HG03095 (cell line): ENCODE data around the gene MRPL52.
"Not testable (repeated sequence)": the region's sequence is repeated elsewhere in the genome, so short reads cannot be mapped to it uniquely, and the experiment has no call there.

Experiments
- ATAC-seq: cut with Tn5 transposase; IDR thresholded peaks from one replicate; pipeline ENCODE4 v1.9.1; 2021; ENCODE audit warnings: moderate library complexity; ENCODE audit not compliant: unreplicated experiment

MRPL52 gene

GRCh38 chr14:22852940-22853767 is 23.5 kb downstream of the MRPL52 start:
- ATAC-seq, result peak; percentile 65

DNA sequence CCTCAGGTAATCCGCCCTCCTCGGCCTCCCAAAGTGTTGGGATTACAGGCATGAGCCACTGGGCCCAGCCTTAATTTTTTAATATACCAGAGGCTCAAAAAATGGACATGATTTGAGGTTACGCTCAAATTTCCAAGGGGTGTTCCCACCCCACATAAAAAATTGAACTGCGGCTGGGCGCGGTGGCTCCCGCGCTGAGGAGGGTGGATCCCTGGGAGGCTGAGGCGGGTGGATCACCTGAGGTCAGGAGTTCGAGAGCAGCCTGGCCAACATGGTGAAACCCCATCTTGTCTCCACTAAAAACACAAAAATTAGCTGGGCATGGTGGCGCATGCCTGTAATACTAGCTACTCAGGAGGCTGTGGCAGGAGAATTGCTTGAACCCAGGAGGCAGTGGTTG is 24.6 kb downstream of the MRPL52 start:
- ATAC-seq, result not testable (repeated sequence)

DNA sequence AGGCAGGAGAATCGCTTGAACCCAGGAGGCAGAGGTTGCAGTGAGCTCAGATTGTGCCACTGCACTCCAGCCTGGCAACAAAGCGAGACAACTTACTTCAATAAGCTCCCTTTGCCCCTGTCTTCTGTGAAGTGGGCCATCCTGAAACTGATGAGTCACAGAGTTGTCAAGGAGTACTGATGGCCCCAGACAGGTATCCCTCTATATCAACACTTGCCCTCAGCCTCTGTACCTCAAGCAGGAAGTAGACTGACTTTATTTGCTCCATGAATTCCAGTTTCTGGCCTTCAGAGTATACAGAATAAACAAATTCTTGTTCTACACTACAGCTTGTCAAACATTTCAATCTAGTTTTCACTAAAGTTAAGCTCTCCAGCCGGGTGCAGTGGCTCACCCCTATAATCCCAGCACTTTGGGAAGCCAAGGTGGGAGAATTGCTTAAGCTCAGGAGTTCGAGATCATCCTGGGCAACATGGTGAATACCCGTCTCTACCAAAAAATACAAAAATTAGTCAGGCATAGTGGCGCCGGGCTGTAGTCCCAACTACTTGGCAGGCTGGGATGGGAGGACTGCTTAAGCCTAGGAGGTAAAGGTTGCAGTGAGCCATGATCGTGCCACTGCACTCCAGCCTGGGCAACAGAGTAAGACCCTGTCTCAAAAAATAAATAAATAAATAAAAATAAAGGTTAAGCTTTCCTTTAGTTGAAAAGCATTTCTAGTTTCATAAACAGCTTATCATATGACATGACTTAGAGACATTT is 25.5 kb downstream of the MRPL52 start:
- no peak for ATAC-seq

GRCh38 chr14:22856428-22856827 is 26.7 kb downstream of the MRPL52 start:
- no peak for ATAC-seq

- not testable (repeated sequence) for ATAC-seq
These were observed 30.7 kb downstream of the MRPL52 start for GRCh38 chr14:22860377-22860776.

- no peak for ATAC-seq
These were observed 32.0 kb downstream of the MRPL52 start for GRCh38 chr14:22861651-22862050.

- ATAC-seq, result no peak
These were observed 35.3 kb downstream of the MRPL52 start for GRCh38 chr14:22864979-22865378.

- ATAC-seq, result no peak
These were observed 36.0 kb downstream of the MRPL52 start for GRCh38 chr14:22865424-22866405.

- no peak for ATAC-seq
These were observed 37.2 kb downstream of the MRPL52 start for GRCh38 chr14:22866874-22867273.

DNA sequence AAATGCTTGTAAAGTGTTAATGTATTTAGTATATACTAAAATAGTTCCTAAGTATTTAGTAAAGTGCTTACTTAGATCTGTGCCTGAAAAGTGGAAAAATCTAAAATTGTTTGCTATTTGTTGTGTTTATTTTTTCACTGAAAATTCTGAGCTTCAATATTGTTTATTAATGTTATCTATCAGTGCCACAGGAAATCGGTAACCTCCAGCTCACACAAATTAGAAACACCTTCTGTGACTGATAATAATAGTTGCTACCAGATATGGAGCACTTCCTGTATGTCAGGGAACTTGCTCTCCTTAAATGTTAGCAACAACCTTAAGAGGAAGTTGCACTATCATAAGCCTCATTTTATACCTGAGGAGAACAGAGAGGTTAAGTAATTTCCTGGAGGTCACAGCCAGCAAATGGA is 41.1 kb downstream of the MRPL52 start:
- ATAC-seq, result peak; percentile 46

DNA sequence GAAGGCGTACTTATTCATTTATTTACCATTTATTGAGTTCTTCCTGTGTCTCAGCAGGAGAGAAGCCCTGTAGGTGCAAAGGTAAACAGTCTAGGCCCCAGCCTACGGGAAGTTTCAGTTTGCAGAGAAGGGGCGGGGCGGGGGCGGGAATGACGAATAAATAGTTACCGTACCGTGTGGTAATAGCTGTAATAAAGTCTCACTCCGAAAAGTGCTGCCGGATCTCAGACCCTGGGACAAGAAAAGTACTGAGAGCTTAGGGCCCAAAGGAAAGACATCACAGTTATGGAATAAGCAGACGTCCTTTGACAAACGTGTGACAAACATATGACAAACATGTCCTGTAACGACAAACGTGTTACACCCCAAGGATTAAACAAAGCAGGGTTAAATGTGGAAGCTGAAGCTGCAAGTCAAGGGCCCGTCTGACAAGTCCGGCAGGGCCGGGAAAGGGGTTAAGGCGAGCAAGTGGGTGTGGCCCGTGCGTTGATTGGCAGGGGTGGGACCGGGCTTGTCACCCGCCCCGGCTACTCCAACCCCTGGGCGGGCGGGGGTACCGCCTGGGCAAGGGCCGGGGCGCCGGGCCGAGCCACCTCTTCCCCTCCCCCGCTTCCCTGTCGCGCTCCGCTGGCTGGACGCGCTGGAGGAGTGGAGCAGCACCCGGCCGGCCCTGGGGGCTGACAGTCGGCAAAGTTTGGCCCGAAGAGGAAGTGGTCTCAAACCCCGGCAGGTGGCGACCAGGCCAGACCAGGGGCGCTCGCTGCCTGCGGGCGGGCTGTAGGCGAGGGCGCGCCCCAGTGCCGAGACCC is 41.7 kb downstream of the MRPL52 start, which contains the start of gene LRP10:
Gene LRP10, plus strand, starts transcription at position 517 of the 809 bp plus-strand sequence. CDS start 564 bp downstream, outside the sequence.
- ATAC-seq, result peak; percentile 72

GRCh38 chr14:22872033-22872832 is 42.5 kb downstream of the MRPL52 start:
- ATAC-seq, result peak; percentile 26

DNA sequence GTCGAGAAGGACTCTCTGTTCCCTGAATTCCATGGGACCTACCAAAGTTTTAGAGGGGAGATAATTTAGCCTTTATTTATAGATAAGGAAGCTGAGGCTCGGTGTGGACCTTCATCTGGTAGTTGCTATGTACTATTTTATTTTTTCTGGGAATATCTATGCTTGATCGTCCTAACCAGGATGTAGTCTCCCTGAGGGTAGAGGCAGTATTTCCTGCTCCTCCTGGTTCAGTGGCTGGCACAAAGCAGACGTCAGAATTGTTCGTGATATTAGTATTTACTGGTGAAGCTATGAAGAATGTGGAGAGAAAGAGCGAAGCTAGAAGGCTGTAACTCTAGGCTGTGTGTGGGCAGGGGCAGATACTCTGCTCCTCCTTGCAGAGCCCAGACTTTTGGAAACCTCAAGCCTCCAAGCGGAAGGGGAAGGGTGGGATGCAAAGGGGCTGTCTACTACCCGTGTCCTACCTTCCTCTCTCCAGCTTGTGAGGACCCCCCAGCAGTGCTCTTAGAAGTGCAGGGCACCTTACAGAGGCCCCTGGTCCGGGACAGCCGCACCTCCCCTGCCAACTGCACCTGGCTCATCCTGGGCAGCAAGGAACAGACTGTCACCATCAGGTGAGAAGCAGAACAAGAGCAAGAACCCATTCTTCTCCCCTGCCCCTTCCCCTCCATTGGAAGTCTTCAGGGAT is 43.3 kb downstream of the MRPL52 start:
- no peak for ATAC-seq

DNA sequence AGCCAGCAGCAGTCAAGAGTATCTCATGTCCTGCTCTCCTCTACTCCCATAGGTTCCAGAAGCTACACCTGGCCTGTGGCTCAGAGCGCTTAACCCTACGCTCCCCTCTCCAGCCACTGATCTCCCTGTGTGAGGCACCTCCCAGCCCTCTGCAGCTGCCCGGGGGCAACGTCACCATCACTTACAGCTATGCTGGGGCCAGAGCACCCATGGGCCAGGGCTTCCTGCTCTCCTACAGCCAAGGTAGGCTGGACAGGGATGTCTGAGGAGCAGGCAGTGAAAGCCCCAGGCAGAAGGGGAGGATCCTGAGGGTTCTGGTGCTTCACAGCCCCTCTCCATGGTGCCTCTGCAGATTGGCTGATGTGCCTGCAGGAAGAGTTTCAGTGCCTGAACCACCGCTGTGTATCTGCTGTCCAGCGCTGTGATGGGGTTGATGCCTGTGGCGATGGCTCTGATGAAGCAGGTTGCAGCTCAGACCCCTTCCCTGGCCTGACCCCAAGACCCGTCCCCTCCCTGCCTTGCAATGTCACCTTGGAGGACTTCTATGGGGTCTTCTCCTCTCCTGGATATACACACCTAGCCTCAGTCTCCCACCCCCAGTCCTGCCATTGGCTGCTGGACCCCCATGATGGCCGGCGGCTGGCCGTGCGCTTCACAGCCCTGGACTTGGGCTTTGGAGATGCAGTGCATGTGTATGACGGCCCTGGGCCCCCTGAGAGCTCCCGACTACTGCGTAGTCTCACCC is 45.5 kb downstream of the MRPL52 start:
- no peak for ATAC-seq

- no peak for ATAC-seq
These were observed 46.1 kb downstream of the MRPL52 start for GRCh38 chr14:22875748-22876319.

DNA sequence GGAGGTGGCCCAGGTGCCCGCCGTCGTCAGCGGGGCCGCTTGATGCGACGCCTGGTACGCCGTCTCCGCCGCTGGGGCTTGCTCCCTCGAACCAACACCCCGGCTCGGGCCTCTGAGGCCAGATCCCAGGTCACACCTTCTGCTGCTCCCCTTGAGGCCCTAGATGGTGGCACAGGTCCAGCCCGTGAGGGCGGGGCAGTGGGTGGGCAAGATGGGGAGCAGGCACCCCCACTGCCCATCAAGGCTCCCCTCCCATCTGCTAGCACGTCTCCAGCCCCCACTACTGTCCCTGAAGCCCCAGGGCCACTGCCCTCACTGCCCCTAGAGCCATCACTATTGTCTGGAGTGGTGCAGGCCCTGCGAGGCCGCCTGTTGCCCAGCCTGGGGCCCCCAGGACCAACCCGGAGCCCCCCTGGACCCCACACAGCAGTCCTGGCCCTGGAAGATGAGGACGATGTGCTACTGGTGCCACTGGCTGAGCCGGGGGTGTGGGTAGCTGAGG is 47.4 kb downstream of the MRPL52 start:
- no peak for ATAC-seq
